GM08714 (cell line): ENCODE results near the gene DIAPH3.

Experiments
- H3K4me3 ChIP-seq: fragments of 200-500 bp; sonication (Bioruptor generic); 2 replicates; pipeline ENCODE4 v1.5.1; 2014; ENCODE audit warnings: mild to moderate bottlenecking, low read length, inconsistent platforms
- ZNF274 ChIP-seq: IDR thresholded peaks from 2 replicates; pipeline ENCODE4 v1.6.1; 2012; ENCODE audit warnings: mild to moderate bottlenecking, low read depth, low read length

DIAPH3 gene

GRCh38 chr13:59641261-59641660, 522.5 kb downstream of the DIAPH3 start:
- no peak overlapping the region for H3K4me3 ChIP-seq
- TF ChIP-seq ZNF274, result no peak

DNA sequence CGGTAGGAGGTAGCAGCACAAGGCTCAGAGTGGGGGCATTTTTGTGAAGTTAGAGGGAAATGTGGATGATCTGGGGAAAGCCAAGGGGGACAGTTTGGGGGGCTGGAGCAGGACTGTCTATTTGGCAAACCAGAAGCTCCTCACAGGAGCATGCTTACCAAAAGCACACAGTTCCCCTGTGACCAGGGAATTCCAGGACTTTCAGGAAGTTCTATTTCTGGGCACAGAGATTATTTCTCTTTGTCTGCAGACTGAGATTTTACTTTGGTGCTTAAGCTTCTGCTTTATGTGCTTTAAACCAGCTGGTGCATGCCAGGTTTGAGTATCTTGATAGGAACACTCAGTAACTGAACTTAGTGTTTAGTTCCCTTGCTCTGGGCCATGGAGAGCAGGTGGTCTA, 525.3 kb downstream of the DIAPH3 start:
- no peak overlapping the region for H3K4me3 ChIP-seq
- no peak for TF ChIP-seq ZNF274

DNA sequence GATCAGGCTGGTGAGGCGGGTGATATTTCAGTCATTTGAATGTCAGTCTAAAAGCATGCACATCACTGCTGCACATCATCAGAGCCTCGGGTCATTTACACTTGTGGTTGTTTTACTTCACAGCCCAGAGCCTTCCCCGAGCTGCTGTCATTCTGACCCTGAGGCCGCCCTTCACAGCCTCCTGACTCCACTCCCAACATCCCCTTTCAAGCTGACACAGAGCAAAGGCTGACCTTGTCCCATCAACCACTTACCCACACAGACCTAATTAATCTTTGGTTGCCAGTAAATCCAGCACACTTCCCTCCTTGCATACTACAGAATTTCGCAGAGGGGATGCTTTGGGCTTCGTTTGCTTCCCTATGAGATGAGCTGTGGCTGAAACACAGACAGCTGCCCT, 528.1 kb downstream of the DIAPH3 start:
- no peak overlapping the region for H3K4me3 ChIP-seq
- TF ChIP-seq ZNF274, result no peak

GRCh38 chr13:59633290-59633689, 530.4 kb downstream of the DIAPH3 start:
- no peak overlapping the region for H3K4me3 ChIP-seq
- TF ChIP-seq ZNF274, result no peak

GRCh38 chr13:59631271-59631670, 532.5 kb downstream of the DIAPH3 start:
- H3K4me3 ChIP-seq, result no peak overlapping the region
- no peak for TF ChIP-seq ZNF274

DNA sequence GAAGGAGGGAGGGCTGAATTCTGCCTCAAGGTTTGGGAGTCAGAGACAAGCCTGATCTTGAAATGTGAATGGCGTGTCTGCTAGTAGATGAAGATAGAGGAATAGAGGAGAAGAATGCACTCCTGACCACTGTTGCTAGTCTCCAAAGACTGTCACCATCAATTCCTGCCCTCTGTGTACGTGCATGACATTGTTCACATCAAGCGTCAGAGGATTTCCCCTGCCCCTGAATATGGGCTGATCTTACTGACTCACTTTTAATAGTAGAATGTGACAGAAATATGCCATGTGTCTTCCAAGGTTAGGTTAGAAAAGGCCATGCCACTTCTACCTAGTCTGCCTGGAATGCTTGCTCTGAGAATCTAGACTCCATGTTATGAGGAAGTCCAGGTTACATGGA, 538.6 kb downstream of the DIAPH3 start:
- TF ChIP-seq ZNF274, result no peak

GRCh38 chr13:59623206-59623915, 540.4 kb downstream of the DIAPH3 start:
- TF ChIP-seq ZNF274, result no peak
- no peak overlapping the region for H3K4me3 ChIP-seq

More for the DNA sequence above, 538.6 kb downstream of the DIAPH3 start:
- H3K4me3 ChIP-seq, result no peak overlapping the region

- TF ChIP-seq ZNF274, result no peak
- H3K4me3 ChIP-seq, result no peak overlapping the region
Measured at GRCh38 chr13:59621773-59622172, 542.0 kb downstream of the DIAPH3 start.
